Measurements from ENCODE around the gene SP3.
"Not testable (repeated sequence)": the region's sequence is repeated elsewhere in the genome, so short reads cannot be mapped to it uniquely, and the experiment has no call there.

The SP3 gene

DNA sequence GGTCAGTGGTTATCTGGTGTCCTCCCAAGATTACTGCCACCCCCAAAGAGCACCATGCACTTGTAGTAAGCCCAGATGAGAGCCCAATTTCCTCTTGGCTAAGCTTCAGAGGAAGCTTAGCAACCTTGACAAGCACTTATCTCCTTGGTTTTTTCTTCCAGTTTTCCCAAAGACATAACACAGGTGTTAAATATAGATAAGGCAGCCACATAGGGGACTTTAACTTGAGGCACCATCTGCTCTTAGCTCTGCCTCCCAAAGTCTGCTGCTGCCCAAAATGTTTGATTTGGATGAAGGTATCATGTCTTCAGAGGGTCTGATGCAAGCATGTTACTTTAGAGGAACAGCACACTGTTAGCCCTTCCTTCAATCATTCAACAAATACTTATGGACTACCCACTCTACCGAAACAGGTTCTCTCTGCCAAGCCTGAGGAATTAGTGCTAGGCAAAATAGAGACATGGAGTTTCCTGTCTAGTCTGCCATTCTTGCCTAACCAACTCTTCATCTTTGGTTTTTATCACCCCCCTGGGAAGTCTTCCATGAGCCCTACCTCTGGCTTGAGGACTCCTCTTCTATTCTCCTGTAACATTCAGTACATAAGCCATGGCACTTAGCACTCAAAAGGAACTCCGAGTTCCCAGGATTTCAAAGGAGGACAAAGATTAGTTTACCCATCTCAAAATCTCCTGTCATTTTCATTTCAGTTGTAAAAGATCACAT lies 73.7 kb downstream of the SP3 start:
- DNase-seq (ENCODE audit: low read depth) = no peak

DNA sequence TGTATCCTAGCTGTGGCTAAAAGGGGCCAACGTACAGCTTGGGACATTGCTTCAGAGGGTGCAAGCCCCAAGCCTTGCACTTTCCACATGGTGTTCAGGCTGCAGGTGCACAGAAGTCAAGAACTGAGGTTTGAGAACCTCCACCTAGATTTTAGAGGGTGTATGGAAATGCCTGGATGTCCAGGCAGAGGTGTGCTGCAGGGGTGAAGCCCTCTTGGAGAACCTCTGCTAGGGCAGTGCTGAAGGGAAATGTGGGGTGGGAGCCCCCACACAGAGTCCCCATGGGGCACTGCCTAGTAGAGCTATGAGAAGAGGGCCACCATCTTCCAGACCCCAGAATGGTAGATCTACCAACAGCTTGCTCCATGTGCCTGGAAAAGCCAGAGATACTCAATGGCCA lies 75.7 kb downstream of the SP3 start:
- not testable (repeated sequence) for DNase-seq (ENCODE audit: low read depth)

DNA sequence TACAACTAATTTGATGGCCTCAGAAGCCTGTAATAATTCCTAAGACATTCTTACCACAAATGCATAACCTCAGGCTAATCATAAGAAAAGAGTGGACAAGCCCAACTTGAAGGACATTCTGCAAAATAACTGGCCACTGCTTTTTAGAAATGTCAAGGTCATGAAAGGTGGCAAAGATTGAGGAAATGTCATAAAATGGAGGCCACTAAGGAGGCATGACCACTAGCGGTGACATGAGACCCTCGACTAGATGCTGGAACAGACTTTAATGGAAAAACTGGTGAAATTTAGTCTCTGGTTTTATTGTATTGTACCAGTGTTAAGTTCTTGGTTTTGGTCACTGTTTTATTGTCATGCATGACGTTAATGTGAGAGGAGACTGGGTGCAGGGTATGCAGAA lies 78.6 kb downstream of the SP3 start:
- DNase-seq (ENCODE audit: low read depth) = no peak

DNA sequence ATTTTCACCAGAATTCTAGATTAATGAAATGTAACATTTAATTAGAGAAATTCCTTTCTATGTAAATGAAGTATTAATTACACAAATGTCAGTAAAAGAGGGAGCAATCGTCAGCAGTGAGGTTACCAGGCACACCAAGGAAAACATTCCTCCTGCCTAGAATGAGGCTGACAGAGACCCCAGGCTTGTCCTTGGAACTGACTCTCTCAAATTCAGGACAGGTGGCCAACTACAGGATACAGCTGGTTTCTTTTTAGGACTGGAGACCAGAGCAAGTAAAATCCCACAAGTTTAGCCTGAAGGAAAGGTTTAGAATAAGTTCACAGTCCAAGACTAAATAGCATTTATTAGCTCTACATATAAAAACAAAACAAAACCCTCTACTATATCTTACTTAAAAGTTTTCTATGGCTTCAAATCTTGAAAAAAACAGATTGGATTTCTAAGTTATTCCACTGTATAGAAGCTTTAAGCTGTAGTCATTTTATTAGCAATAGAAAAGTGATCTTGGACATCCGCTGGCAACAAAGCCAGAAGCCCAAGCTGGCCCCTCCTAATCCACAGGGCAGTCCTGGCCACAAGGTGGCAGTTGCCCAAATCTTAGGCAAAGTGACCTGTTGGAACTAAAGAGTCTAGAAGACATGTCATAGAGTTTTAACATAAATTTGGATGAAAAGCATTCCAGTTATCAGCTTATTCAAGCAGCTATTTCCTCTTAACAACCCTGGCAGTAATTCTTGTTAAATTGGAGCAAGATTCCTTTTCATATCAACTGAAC lies 81.0 kb downstream of the SP3 start:
- DNase-seq (ENCODE audit: low read depth) = no peak

DNA sequence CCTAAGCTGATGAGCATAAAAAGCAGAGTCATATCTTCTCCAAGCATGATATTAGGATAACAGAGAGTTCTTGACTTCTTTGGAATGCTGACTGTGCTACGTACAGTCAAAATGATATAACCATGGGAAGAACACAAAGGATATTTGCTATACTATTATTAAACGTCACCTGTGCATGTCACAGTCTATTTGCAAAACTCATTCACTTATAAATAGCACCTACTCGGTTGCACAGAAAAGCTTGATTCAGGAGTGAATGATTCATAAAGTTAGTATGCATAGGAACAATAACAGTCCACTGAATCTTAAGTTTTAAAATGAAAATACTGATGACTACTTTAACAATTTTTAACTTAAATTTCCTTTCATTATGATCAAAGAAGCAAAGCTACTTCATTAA lies 83.3 kb downstream of the SP3 start:
- no peak for DNase-seq (ENCODE audit: low read depth)

DNA sequence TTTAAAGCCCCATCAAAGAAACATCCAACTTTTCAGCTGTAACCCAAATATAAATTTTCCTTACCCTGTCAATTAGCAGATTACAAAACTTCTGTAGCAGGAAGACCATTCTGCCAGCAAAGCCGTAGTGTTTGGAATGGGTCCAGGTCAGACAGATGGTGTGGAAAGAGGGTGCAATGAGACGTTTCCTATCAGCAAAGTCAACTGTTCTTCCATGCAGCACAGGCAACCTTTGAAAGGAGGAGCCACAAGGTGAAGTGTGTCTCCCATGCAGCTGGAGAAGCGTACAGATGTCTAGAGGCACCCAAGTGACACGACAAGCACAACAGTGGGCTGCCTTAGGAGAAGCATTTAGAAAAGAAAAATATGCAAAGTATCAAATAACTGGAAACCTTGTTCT lies 83.7 kb downstream of the SP3 start:
- DNase-seq (ENCODE audit: low read depth) = no peak

DNA sequence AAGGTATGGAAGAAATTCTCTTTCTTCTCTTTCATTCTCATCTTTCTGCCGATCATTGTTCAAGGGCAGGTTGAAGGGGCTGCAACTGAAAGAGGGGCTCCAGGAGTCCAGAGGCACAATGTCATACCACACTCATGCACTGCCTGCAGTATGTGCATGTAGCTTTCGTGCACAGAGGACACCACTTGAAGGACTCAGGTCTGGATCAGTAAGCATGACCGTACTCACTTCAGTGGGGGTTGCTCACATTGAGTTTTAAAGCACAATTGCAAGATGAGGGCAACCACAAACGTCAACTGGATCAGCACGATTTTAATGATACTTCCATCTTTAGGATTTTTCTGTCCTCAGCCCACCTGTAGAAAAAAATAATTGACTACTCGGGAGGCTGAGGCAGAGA lies 84.6 kb downstream of the SP3 start:
- no peak for DNase-seq (ENCODE audit: low read depth)

DNA sequence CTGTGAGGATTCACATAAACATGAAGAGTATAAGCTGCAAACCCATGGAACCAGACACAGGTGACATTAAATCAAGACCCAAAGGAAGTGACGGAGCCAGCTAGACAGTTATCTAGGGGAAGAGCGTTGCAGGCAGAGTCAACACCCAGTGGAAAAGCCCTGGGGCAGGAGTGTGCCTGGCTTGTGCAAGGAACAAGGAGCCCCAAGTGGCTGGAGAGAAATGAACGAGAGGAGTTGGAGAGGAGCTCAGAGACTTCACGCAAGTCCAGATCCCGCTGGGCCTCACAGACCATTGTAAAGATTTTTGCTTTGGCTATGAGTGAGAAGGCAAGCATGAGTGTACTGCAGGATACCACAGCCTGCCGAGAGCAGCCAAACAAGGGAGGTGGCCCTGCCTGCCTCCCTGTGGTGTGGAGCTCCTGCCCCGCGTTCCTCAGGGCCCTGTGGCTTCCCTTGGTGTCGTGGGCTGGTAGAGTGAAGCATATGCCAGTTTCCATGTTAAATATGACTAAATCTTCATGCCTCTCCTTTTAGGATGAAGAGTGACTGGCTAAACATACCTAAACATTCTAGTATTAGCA lies 88.2 kb downstream of the SP3 start:
- DNase-seq (ENCODE audit: low read depth) = no peak

DNA sequence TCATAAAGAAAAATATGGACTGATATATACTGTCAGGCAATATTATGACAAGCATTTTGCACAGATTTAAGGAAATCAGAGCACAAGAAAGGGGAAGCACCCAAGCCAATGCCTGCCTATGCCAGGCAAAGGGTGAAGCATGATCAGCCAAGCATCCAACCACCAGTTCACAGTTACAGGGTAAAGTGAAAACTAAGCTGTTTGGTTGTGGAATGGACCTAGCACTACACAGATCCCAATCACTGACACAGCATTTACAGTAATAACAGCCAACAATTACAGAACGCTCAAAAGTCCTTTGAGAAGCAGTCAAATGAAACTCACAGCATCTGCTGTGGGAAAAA lies 90.3 kb downstream of the SP3 start:
- no peak for DNase-seq (ENCODE audit: low read depth)

DNA sequence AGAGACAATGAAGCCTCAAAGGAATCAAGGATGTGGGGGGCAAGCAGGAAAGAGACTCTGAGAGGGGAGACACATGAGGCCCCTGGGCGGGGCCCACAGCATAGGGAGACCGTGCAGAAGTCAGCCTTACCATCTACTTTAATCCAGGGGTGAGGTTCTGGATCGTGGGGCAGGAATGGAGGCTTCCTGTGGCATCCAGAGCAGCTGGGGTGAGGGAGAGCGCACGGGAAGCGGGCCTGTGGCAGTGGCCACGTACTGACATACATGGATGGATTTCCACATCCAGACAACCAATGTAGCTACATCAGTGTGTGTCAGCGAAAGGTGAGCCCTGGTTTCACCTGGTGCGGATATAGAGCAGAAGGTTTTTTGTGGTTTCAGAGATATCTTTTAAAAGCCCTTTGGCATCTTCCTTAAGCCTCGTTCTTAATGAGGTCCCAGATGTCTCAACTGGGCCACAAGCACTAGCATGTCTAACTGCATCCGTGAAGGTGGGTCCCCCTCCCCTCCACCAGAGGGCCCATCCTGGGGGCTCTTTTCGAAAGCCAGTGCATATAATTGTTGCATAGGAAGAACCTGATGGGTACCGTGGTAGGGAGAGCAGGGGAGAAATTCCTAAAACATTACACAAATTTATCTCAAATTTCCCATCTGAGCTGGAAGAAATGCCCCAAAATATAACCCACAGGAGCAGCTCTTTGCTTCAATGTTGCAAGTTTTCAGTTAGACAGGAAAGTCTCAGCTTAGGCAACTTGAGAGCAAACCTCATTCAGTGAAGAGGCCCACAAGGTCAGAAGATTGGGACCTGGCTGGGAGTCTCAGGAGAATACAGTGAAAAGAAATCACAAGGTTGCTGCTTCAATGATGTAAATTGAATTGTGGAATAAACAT lies 90.9 kb downstream of the SP3 start:
- DNase-seq (ENCODE audit: low read depth) = no peak

DNA sequence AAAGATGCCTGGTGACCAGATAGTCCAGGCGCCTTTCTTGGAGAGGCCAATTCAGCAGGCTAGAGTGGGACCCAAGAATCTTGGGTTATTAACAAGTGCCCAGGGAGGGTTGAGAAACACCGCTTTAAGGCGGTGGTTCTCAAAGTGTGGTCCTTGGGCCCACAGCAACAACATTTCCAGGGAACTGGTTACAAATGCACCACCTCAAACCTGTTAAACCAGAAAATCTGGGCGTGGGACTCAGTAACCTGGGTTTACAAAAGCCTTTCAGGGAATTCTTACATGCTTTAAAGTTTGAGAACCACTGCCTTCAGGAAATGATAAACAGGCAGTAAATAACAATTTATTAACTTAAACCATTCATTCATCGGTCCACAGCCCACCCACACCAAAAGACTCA lies 92.5 kb downstream of the SP3 start:
- DNase-seq (ENCODE audit: low read depth) = no peak

DNA sequence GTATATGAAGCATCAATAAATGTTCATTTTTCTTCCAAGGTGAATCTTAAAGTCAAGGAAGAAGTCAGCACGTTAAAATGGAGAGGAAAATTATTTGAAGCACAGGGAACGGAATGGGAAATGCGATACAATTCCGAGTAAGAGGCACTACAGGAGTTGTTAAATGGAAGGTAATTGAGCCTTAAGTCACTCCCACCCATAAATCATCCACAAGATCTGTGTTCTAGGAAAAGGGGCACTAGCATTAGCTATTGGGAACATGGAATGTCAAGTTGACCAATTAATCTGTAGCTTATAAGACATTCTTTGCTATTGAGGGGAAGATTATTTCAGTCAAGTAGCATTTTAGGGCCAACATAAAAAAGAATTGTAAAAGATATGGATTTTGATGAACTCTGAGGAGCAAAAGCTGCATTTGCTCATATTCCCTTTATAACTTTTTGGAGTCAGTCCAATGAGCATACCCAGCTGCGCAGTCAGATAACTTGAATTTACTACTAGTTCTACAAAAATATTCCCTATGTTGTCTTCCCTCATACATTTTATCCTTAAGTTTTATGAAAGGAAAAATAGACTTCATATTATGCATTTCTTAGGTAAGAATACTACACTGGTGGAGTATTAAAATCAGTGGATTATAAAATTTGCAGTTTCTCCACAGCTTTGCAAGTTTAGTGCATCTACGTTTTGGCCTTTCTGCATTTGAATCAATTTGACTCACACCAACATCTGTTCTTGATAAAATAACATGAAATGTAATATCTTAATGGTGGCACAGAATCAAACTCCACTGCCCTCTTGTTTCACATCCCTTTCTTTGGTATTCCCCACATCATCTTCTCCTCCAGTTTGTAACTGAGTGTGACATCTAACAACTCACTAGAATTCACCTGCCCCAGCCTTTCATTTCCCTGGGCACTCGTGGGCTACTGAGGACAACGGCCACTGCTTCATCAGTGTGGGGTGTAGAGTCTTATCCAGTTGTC lies 95.6 kb downstream of the SP3 start:
- no peak for DNase-seq (ENCODE audit: low read depth)

DNA sequence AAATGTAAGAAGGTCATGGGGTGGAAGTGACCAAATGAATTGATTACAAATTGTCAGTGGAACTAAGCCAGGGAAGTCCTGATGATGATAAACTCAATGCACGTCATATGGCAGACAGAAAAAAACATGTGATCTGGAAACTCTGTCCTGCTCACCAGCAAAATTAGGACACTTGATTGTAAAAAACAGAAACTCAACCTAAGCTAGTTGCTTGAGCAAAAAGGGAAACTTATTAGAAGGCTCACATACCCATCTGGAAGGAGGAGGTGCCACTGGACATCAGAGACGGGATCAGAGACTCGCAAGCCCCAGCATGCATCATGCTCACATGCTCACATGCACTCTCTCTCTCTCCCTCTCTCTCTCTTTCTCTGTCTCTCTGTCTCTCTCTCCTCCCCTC lies 96.8 kb downstream of the SP3 start:
- no peak for DNase-seq (ENCODE audit: low read depth)

DNA sequence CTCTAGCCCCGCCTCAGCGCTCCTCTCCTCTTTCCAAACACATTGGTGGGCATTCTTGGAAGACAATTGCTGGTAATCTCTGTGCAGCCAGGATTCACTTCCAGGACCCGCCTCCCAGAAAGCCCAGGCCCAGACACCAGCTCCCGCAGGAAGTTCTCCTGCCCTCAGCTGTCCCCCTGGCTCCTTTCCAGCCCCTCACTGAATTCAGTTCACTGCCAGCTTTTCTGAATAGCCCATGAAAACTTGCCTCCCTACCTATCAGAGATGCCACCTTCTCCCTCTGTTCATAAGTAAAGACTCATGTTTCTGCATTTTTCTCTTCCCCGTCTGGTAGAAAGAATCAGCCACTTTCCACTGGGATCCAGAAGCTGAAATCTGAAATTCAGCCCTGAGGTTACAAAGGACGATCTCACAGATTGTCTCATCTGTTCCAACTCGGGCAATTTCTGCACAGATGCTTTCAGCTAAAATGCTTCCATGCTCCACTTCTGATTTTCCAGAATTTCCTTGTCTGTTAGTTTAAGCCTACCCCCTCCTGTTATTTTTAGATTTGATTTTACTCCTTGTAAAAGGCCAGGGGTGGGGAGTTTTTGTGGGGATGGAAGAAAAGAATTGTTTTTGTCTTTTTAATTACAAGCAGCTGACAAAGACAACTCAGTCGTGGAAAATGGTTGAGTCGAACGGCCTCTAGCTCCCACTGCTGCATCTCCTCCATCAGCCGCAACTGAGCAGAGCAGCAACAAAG lies 98.1 kb downstream of the SP3 start:
- no peak for DNase-seq (ENCODE audit: low read depth)

DNA sequence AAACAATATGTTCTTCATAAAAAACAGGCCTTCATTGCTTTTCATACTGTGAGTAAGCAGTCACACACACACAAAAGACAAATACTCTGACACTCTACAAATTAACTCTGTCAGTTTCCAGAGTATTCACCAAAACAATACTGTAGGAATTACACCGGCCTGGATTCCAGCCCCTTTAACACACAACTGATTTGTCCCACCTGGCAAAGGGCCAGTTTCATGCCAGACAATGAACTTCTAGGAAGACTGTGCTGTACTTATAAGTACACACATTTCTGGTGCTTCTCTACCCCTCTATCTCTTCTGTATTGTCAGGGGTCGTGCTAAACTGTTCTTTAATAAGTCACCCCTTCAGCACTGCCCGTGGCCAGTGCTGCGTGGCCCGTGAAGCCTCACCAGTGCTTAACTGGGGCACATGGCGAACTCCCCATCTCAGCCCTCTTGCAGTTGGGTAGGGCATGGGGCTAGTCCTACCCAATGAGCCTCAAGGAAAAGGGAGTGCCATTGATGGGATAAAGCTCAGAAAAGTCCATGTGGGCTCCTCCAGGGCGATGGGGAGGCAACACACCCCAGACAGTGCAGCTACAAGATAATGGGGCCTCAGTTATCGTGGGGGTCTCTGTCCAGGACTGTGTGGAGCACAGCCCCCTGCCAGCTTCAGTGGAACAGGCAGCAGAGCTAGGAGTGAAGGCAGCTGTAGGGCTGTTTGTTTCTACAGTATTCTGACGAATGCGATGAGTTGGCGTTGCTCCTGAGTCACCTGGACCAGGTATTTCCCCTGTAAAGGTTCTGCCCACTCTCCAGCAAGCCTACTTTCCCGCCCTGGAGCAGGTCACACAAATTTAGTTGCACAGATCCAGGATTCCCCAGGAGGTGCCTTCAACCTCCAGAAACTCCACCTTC lies 99.0 kb downstream of the SP3 start:
- DNase-seq (ENCODE audit: low read depth) = no peak

DNA sequence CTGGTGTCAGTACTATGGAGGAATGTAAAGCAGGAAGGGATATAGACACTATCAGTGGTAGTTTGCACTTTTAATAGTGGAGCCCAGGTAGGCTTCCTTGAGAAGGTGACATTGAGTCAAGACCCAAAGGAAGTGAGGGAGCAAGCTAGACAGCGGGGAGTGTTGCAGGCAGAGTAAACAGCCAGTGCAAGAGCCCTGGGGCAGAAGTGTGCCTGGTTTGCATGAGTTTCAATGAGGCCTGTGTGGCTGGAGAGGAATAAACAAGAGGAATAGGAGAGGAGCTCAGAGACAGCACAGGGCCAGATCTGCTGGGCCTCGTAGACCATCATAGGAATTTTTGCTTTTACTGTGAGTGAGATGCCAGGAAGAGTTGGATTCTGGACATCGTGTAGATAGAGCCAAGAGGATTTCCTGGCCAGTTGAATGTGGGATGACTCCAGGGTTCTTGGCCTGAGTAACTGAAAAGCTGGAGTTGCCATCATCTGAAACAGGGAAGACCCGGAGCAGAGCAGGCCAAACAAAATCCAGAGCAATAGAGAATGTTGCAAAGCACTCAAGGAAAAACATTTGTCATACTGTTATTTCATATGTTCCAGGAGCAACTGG lies 102.5 kb downstream of the SP3 start:
- no peak for DNase-seq (ENCODE audit: low read depth)

DNA sequence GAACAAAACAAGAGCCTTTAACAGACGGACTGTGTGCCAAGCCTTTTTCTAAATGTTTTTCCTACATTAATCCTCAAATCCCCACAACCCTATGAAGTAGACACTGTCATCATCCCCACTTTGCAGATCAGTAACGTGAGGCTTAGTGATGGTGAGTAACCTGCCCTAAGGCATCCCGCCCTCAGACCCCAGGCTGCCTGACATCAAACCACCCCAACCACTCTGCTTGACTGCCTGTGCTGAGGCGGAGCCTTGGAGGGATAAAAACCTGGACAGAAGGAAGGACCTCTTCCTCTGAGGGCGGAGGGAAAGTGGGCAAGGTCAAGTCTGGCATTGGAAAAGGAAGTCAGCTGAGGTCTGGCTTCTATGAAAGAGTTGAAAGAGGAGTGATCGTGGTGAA lies 104.6 kb downstream of the SP3 start:
- DNase-seq (ENCODE audit: low read depth) = no peak

DNA sequence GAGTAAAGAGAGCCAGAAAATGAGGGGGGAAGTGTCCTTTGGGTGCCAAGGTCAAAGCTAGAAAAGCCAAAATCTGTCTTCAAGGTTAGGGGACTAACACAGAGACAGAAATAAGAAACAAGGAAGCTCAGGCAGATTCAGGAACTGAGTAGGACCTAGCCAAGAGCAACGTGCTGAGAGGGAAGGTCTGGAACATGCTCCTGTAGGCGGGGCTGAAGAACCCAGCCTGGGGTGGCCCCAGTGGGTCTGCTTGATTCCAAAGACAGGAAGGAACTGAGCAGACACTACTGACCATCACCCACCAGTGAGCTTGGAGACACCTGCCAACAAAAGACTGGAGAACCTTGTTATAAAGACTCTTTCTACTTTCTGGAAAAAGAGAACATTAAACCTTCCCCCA lies 105.1 kb downstream of the SP3 start:
- no peak for DNase-seq (ENCODE audit: low read depth)

DNA sequence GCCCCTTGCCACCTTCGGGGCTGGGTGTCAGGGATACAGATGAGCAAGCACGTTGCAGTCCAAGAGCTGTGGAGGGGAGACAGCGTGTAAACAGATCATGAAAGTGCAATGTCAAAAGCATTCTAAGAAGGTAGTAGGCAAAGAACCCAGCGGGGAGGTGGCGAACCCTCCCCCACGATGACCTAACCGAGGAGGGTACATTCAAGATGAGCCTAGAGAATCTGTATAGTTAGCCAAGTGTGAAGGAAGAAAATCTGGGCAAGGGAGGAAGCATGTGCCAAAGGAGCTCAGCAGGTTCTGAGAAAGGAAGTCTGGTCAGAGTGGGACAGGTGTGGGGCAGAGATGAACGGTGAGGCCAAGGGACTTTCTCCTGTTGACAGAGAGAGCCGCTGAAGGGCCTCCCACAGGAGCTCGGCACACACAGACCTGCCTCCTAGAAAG lies 106.9 kb downstream of the SP3 start:
- no peak for DNase-seq (ENCODE audit: low read depth)

Data from activated T-cell treated with anti-CD3 and anti-CD28 coated beads for 48 hours (primary cell).